Muscle of arm (tissue), 12 donors: ENCODE data around the gene SCUBE3. TPM values are rescaled to one million over a fixed set of nuclear protein-coding genes. Genes with fewer than 3 reads are reported as not detected.

Experiments used
- DNase-seq: peaks from one replicate; pipeline ENCODE4 v3.0.0-alpha.2; 2013
- polyA plus RNA-seq, 12 donors: library from polyadenylated mRNA; unstranded; fragments of 120-200 nt; gene quantifications; one replicate each; pipeline ENCODE4 v1.2.1, GENCODE V29; 2013; ENCODE audit not compliant: insufficient read length in 12 of 12

The SCUBE3 gene
- polyA plus RNA-seq, 12 donors, result 0.68 to 4.4 (median 1.4) TPM; not detected in 2

DNA sequence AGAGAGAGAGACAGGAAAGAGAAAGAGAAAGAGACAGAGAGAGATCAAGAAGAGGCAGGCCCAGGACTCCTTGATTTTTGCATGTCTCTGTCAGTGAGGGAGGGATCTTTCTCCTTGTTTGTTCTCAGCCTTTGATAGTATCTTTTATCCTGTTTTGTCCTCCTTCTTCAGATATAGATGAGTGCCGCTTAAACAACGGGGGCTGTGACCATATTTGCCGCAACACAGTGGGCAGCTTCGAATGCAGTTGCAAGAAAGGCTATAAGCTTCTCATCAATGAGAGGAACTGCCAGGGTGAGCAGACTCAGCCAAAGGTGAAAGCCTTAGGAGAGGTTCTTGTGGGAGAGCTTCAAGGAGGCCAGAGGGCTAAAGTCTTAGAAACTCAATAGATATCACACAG is 25.8 kb downstream of the SCUBE3 start:
- no peak for DNase-seq

DNA sequence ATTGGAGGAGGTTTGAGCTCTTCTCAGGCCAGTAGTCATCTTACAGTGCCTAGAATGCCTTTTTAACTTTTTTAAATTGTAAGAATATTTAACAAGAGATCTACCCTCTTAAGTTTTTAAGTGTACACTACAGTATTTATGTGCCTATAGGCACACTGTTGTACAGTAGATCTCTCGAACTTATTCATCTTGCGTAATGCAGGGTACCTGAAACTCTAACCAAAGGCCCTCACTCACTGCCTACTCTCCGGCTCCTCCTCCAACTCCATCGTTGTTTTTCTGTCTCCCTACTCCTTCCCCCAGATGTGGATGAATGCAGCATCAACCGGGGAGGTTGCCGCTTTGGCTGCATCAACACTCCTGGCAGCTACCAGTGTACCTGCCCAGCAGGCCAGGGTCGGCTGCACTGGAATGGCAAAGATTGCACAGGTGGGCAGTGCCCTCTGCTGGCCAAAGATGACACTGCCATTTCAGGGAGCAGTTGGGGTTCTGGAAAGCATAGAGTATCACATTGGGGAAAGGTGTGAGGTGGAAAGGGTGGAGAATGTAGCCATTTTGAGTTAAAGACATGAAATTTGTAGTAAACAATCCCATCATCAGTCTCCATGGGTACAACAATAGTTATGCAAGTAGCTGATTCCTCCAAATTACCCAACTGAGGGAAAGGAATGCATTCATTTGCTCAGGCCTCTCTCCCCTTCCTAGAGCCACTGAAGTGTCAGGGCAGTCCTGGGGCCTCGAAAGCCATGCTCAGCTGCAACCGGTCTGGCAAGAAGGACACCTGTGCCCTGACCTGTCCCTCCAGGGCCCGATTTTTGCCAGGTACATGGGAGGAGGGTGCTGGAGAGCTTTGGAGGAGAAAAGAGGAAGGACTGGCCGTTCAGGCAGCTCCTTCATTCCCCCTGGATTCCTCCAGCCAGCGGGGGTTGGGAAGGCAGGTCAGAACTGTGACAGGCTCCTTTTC is 27.4 kb downstream of the SCUBE3 start:
- peak; percentile 61 for DNase-seq

GRCh38 chr6:35242486-35242885 is 28.7 kb downstream of the SCUBE3 start:
- no peak for DNase-seq

DNA sequence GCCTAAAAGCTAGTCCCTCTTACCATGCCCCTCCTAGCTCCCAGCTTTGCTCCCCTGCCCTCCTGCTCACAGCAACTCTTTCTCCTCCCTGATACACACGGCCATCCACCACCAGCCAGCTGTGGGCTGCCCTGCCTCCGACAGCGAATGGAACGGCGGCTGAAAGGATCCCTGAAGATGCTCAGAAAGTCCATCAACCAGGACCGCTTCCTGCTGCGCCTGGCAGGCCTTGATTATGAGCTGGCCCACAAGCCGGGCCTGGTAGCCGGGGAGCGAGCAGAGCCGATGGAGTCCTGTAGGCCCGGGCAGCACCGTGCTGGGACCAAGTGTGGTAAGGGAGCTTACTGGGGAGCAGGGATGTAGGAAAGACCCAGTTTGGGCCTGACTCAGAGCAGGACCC is 29.1 kb downstream of the SCUBE3 start:
- no peak for DNase-seq

GRCh38 chr6:35243386-35243958 is 29.7 kb downstream of the SCUBE3 start:
- no peak for DNase-seq

GRCh38 chr6:35244551-35244950 is 30.8 kb downstream of the SCUBE3 start:
- no peak for DNase-seq

- DNase-seq, result no peak
Measured at GRCh38 chr6:35247642-35248231, 34.0 kb downstream of the SCUBE3 start.

DNA sequence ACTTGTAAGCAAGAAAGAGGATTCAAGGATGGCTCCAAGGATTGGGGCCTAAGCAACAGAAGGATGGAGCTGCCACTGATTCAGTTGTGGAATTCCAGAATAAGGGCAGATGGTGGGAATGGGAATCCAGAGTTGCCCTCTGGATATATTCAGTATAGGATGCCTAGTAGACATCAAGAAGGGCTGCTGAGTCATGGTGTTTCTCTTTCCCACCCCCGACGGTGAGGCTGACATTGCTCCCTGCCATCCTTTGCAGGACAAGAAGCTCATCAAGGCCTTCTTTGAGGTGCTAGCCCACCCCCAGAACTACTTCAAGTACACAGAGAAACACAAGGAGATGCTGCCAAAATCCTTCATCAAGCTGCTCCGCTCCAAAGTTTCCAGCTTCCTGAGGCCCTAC is 34.5 kb downstream of the SCUBE3 start:
- DNase-seq, result no peak

DNA sequence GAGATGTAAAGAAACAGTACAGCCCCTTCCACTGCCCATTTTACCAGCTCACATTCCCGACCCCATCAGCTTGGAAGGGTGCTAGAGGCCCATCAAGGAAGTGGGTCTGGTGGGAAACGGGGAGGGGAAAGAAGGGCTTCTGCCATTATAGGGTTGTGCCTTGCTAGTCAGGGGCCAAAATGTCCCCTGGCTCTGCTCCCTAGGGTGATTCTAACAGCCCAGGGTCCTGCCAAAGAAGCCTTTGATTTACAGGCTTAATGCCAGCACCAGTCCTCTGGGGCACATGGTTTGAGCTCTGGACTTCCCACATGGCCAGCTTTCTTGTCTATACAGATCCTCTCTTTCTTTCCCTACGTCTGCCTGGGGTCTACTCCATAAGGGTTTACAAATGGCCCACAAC is 35.2 kb downstream of the SCUBE3 start:
- no peak for DNase-seq

DNA sequence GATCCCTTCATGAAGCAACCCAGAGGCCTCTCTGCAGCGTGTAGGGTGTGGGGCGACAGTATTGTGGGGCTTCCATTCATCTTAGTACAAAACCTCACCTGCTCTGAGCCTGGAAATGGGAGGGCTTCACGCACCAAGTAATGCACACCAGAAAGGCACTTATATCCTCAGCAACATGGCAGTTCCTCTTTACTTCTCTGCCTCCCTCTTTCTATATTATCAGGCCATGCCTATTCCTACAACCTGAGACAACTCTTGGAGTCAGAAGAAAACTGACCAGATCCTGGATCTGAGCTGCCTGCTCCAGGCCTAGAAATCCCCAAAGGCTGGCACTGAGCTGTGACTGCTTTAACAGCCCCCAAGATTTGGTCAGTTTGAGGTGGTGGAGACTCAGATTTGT is 38.2 kb downstream of the SCUBE3 start:
- no peak for DNase-seq

DNA sequence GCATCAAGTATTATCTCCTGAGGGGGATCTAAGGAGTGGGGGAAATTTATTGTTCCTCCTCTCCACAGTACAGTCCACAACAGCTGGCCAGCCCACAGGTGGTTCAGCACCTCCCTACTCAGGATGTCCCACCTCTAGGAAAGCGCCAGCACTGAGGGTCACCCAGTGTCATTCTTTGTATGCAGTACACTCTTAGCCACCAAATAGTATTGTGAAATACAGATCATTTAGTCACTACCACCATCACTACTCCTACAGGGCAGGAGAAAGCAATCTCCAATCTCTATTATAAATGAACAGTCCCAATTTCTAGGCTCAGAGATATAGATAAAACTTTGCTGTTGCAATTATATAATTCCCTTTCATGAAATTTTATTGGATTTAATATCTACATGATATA is 39.5 kb downstream of the SCUBE3 start:
- DNase-seq, result no peak

DNA sequence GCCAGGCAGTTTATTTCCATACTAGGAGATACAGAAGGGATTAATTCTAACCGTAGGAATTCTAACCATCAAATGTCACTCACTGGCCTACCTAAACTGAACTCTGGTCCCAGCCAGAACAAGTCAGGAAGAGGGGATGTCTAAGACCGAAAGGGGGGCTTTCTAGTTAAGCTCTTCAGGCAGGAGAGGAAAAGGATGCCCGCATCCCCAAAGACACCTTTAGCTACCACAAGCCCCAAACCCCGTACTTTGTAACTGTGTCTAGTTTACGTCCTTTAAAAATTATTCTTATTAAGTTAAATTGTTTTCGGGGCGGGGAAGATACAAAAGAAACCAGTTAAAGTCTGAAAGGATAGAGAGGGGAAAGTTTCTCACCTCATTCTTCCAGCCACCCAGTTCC is 44.6 kb downstream of the SCUBE3 start:
- no peak for DNase-seq

GRCh38 chr6:35258858-35259193 is 45.1 kb downstream of the SCUBE3 start:
- DNase-seq, result no peak

DNA sequence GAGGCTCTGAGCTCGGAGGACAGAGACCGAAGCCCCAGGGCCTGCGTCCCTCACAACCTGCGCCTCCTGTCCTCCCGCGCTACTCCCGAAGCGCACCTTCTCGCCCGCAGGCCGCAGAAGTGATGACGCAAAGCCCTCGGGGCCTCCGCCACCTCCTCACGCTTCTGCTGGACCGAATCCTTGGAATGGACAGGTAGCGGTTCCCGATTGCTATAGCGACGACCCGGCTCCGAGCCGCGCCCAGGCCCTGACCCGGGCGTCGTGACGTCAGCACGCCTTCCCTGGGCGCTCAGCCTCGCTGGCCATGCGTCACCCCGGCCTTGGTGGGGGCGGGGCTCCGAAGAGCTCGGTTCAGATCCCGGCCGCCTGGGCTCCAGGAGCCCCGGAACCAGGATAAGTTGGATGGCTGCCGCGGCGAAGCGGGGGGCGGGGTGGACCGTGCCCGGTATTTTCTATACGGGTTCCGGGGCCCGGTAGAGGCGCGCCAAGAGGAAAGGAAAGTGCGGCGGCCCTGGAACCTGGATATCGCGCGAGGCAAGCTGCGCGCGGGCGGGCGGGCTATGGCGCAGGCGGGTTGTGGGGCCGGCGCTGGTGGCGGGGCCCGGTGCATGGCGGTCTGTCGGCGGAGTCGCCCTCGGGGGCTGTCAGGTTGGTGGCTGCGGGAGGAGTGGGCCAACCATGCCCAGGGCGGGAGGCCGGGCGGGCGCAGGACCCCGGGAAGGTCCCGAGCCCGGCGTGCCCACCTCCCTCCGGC is 45.6 kb downstream of the SCUBE3 start, which contains the start of gene ZNF76:
ZNF76 (plus strand) TSS at position 542 of the 754 bp plus-strand sequence. CDS start 21,417 bp downstream, outside the sequence.
- peak; percentile 98 for DNase-seq

GRCh38 chr6:35259948-35260590 is 46.3 kb downstream of the SCUBE3 start:
- no peak for DNase-seq

GRCh38 chr6:35260591-35261570 is 47.1 kb downstream of the SCUBE3 start:
- no peak for DNase-seq

GRCh38 chr6:35262596-35262995 is 48.8 kb downstream of the SCUBE3 start:
- no peak for DNase-seq

DNA sequence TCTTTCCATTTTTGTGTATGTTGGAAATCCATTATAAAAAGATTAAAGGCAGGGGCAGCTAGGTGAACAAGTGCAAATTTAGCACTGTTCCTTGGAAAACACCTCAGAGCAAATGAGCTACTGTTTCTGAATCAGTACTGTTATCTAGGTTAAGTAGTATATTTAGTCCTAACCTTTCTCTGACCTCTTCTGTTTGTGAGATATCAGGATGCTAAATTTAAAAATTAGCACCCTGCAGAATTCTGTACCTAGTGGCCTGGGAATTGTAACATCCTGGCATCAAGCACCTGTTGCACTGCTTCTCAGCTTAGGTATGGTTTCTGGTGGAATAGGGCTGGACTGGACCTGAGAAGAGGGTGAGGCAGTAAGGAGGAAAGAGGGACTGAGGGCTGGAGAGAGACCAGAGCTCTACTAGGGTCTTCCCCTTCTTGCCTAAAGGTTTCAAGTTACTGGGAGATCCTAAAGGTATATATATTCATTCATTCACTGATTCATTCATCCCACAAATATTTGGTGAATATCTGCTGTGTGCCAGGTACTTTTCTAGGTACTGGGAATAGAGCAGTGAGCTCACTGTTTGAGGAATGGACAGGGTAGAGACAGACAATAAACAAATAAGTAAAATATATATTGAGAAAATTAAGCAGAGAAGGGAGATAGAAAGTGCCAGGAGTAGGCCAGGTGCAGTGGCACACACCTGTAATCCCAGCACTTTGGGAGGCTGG is 51.0 kb downstream of the SCUBE3 start:
- no peak for DNase-seq

GRCh38 chr6:35265523-35265922 is 51.8 kb downstream of the SCUBE3 start:
- DNase-seq, result no peak

DNA sequence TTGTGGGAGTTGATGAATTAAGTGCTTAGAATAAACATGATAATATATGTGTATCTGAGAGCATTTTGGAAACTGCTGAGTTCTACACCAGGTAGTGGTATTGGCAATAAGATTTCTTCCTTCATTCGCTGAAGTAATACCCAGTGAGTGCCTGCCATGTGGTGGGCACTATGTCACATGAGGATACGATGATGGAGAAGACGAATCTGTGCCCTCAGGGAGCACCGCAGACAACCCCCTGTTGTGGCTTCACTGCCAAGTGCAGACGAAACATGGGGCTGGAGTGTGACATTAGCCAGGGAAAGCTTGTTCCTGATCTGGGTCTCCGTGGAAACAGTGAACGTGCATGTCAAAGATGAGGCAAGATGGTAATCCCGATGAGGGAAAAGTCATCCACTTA is 53.7 kb downstream of the SCUBE3 start:
- DNase-seq, result no peak
